ENCODE measurements around the gene AGBL4.

The AGBL4 gene

DNA sequence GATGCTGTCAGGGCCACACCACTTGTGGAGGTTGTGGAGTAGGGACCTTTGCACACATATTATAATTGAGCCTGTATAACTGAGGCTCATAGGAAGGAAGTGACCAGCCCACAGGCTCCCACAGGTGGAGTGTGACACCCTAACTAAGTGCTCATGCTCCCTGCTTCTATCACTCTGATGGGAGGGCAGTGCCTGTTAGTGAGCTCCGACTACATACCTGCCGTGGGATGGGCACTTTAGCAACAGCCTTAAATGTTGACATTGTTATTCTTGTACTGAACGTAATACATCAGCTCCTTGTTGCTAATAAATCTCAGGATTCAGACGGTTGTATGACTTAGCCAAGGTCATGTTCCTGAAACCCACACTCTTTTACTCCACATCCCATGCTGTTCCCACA is 1305.0 kb downstream of the AGBL4 start:
- 0 out of 2 replicates have a peak, but pooled peaks cover 3% of the 10 kb centered on the region for H3K4me1 ChIP-seq (ENCODE audit: insufficient read depth, low read length)
- no peak overlapping the region for H3K9ac ChIP-seq (ENCODE audit: low read depth, low read length)
- H3K4me3 ChIP-seq (ENCODE audit: low read length): no peak overlapping the region
- H3K9me3 ChIP-seq (ENCODE audit: insufficient read depth, low read depth, low read length): no peaks in the 10 kb centered on the region
- H3K36me3 ChIP-seq (ENCODE audit: insufficient read depth, low read length): no peaks in the 10 kb centered on the region
- 90% methylated on average over 4 of the region's 4 CpGs for WGBS
- H3K27me3 ChIP-seq (ENCODE audit: insufficient read depth, low read length): no peaks in the 10 kb centered on the region
- no peak overlapping the region for H3K27ac ChIP-seq (ENCODE audit: low read depth, low read length)

DNA sequence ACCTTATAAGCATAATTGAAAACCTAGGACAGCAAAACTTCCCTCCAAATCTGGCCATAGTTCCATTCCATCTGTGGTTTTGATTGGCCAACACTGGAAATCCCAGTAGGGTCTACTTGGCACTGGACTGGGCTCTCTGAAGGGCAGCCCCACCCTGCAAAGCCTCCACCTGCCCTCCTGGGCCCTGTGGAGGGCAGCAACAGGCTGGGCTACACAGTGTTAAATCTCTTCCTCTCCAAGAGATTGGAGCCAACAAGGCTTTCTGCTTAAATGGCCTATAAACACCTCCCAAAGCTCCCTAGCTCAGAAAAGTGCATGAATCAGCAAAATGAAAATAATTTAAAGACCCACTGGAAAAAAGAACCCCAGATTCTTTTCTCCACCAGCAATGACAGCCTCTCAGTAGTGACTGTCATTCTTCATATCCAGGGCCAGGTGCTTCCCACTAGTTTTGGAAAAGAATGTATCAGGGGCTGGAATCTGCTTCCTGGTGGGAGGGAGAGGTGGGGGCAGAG is 1305.6 kb downstream of the AGBL4 start:
- Histone ChIP-seq H3K9ac (ENCODE audit: low read depth, low read length) (no peak overlapping the region), H3K4me1 (ENCODE audit: insufficient read depth, low read length) (0 out of 2 replicates have a peak, but pooled peaks cover 3% of the 10 kb centered on the region), H3K27ac (ENCODE audit: low read depth, low read length) (no peak overlapping the region), H3K4me3 (ENCODE audit: low read length) (no peak overlapping the region), H3K27me3 (ENCODE audit: insufficient read depth, low read length) (no peaks in the 10 kb centered on the region), H3K36me3 (ENCODE audit: insufficient read depth, low read length) (no peaks in the 10 kb centered on the region), H3K9me3 (ENCODE audit: insufficient read depth, low read depth, low read length) (no peaks in the 10 kb centered on the region)

- H3K27ac ChIP-seq (ENCODE audit: low read depth, low read length): no peak overlapping the region
- no peaks in the 10 kb centered on the region for H3K36me3 ChIP-seq (ENCODE audit: insufficient read depth, low read length)
- H3K4me1 ChIP-seq (ENCODE audit: insufficient read depth, low read length): 0 out of 2 replicates have a peak, but pooled peaks cover 3% of the 10 kb centered on the region
- H3K4me3 ChIP-seq (ENCODE audit: low read length): no peak overlapping the region
- WGBS: 96% methylated on average over 1 of the region's 1 CpG
- H3K9ac ChIP-seq (ENCODE audit: low read depth, low read length): no peak overlapping the region
- H3K27me3 ChIP-seq (ENCODE audit: insufficient read depth, low read length): no peaks in the 10 kb centered on the region
- no peaks in the 10 kb centered on the region for H3K9me3 ChIP-seq (ENCODE audit: insufficient read depth, low read depth, low read length)
Measured at GRCh38 chr1:48717082-48717481, 1306.7 kb downstream of the AGBL4 start.

DNA sequence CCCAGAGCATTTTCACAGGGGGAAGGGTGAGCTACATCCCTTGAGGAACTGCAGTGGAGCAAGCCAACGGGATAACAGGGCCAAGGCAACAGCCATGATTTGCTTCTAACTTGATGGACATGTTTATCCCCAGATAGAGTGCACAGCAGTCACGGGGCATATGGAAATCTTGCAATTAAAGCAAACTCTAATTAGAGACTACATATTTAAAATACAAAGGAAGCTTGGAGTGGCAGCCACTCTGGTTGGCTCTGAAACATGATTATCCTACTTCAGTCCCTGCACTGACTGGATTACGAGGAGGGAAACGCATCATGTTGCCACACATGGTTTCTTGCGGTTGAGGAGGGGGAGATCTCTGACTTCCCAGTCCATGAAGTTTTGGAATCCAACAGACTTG is 1307.8 kb downstream of the AGBL4 start:
- no peak overlapping the region for H3K4me3 ChIP-seq (ENCODE audit: low read length)
- H3K27ac ChIP-seq (ENCODE audit: low read depth, low read length): no peak overlapping the region
- H3K36me3 ChIP-seq (ENCODE audit: insufficient read depth, low read length): no peaks in the 10 kb centered on the region
- no peaks in the 10 kb centered on the region for H3K27me3 ChIP-seq (ENCODE audit: insufficient read depth, low read length)
- H3K4me1 ChIP-seq (ENCODE audit: insufficient read depth, low read length): 0 out of 2 replicates have a peak, but pooled peaks cover 3% of the 10 kb centered on the region
- no peaks in the 10 kb centered on the region for H3K9me3 ChIP-seq (ENCODE audit: insufficient read depth, low read depth, low read length)
- no peak overlapping the region for H3K9ac ChIP-seq (ENCODE audit: low read depth, low read length)
- 92% methylated on average over 5 of the region's 5 CpGs for WGBS

GRCh38 chr1:48710915-48711314 is 1312.8 kb downstream of the AGBL4 start:
- Histone ChIP-seq H3K27me3 (ENCODE audit: insufficient read depth, low read length) (no peaks in the 10 kb centered on the region), H3K4me3 (ENCODE audit: low read length) (no peak overlapping the region), H3K27ac (ENCODE audit: low read depth, low read length) (no peak overlapping the region), H3K9me3 (ENCODE audit: insufficient read depth, low read depth, low read length) (no peaks in the 10 kb centered on the region), H3K36me3 (ENCODE audit: insufficient read depth, low read length) (no peaks in the 10 kb centered on the region), H3K9ac (ENCODE audit: low read depth, low read length) (no peak overlapping the region), H3K4me1 (ENCODE audit: insufficient read depth, low read length) (peaks cover 9% of the 10 kb centered on the region; the same call in 1 of the 2 replicates)
- WGBS: 92% methylated on average over 2 of the region's 2 CpGs

DNA sequence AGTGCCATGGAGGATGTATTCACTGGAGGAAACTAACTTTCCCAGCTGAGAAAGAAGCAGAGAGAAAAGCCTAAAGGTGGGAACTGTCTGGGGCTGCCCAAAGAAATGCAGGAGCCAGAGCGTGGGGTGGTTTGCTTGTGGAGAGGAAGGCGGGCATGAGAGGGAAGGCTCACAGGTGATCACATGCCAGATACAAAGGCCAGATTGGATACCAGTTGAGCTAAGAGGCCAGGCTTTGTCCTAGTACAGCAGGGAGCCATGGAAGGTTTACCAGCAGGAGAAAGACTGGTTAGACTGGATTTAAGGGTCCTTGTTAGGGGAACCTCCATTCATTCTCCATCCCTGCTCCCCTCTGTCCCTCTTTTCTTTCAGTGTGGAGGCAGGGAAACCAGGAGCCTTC is 1313.4 kb downstream of the AGBL4 start:
- peak overlapping the region; percentile 45 for H3K27ac ChIP-seq (ENCODE audit: low read depth, low read length)
- H3K4me1 ChIP-seq (ENCODE audit: insufficient read depth, low read length): peaks cover 9% of the 10 kb centered on the region; the same call in 1 of the 2 replicates
- H3K9me3 ChIP-seq (ENCODE audit: insufficient read depth, low read depth, low read length): no peaks in the 10 kb centered on the region
- H3K9ac ChIP-seq (ENCODE audit: low read depth, low read length): peak overlapping the region; percentile 12; the same call in 1 of the 2 replicates
- H3K4me3 ChIP-seq (ENCODE audit: low read length): no peak overlapping the region
- H3K27me3 ChIP-seq (ENCODE audit: insufficient read depth, low read length): no peaks in the 10 kb centered on the region
- no peaks in the 10 kb centered on the region for H3K36me3 ChIP-seq (ENCODE audit: insufficient read depth, low read length)
- WGBS: 80% methylated on average over 2 of the region's 2 CpGs

GRCh38 chr1:48704736-48705135 is 1319.0 kb downstream of the AGBL4 start:
- WGBS: 93% methylated on average over 6 of the region's 6 CpGs
- H3K4me3 ChIP-seq (ENCODE audit: low read length): no peak overlapping the region
- H3K4me1 ChIP-seq (ENCODE audit: insufficient read depth, low read length): no peaks in the 10 kb centered on the region

GRCh38 chr1:48701445-48701844 is 1322.3 kb downstream of the AGBL4 start:
- no peaks in the 10 kb centered on the region for H3K36me3 ChIP-seq (ENCODE audit: insufficient read depth, low read length)
- 100% methylated on average over 1 of the region's 2 CpGs for WGBS
- H3K27ac ChIP-seq (ENCODE audit: low read depth, low read length): no peak overlapping the region
- H3K9ac ChIP-seq (ENCODE audit: low read depth, low read length): no peak overlapping the region
- no peaks in the 10 kb centered on the region for H3K9me3 ChIP-seq (ENCODE audit: insufficient read depth, low read depth, low read length)
- H3K27me3 ChIP-seq (ENCODE audit: insufficient read depth, low read length): no peaks in the 10 kb centered on the region
- H3K4me1 ChIP-seq (ENCODE audit: insufficient read depth, low read length): no peaks in the 10 kb centered on the region
- H3K4me3 ChIP-seq (ENCODE audit: low read length): no peak overlapping the region

More at GRCh38 chr1:48704736-48705135, 1319.0 kb downstream of the AGBL4 start:
- Histone ChIP-seq H3K27ac (ENCODE audit: low read depth, low read length) (no peak overlapping the region), H3K9ac (ENCODE audit: low read depth, low read length) (no peak overlapping the region), H3K9me3 (ENCODE audit: insufficient read depth, low read depth, low read length) (no peaks in the 10 kb centered on the region), H3K27me3 (ENCODE audit: insufficient read depth, low read length) (no peaks in the 10 kb centered on the region), H3K36me3 (ENCODE audit: insufficient read depth, low read length) (no peaks in the 10 kb centered on the region)

DNA sequence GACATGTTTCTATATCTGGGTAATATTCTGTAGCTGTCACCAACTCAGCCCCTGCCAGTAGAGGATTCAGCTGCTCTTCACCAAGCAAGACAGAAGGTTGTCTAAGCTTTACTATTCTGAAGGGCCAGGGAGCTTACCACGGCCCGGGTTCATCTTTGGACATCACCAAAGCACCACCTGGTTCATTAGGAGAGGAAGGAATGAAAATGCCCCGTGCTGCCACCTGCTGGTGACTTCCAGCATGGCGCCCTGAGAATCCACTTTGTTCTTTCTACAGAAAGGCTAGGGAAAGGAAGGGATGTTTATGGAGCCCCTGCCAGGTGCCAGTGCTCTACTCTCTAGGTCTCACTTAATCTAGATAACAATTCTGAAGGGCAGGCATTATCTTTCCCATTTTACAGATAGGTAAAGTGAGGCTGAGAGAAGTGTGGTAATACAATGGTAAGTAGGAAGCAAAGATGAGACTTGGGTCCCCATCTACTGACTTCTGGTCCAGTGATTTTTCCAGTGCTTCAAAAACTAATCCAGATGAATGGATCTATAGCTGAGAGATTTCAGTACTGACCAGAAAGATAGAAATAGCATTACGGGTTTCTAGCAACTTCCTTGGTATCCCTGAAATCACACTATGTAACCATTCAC is 1326.6 kb downstream of the AGBL4 start:
- no peaks in the 10 kb centered on the region for H3K9me3 ChIP-seq (ENCODE audit: insufficient read depth, low read depth, low read length)
- H3K36me3 ChIP-seq (ENCODE audit: insufficient read depth, low read length): no peaks in the 10 kb centered on the region
- 39% methylated on average over 5 of the region's 5 CpGs for WGBS
- no peaks in the 10 kb centered on the region for H3K4me1 ChIP-seq (ENCODE audit: insufficient read depth, low read length)
- H3K4me3 ChIP-seq (ENCODE audit: low read length): no peak overlapping the region
- H3K9ac ChIP-seq (ENCODE audit: low read depth, low read length): no peak overlapping the region
- no peak overlapping the region for H3K27ac ChIP-seq (ENCODE audit: low read depth, low read length)
- H3K27me3 ChIP-seq (ENCODE audit: insufficient read depth, low read length): no peaks in the 10 kb centered on the region

- no peaks in the 10 kb centered on the region for H3K4me1 ChIP-seq (ENCODE audit: insufficient read depth, low read length)
- H3K9me3 ChIP-seq (ENCODE audit: insufficient read depth, low read depth, low read length): no peaks in the 10 kb centered on the region
- H3K27ac ChIP-seq (ENCODE audit: low read depth, low read length): no peak overlapping the region
- H3K9ac ChIP-seq (ENCODE audit: low read depth, low read length): no peak overlapping the region
- no peak overlapping the region for H3K4me3 ChIP-seq (ENCODE audit: low read length)
- no peaks in the 10 kb centered on the region for H3K36me3 ChIP-seq (ENCODE audit: insufficient read depth, low read length)
- H3K27me3 ChIP-seq (ENCODE audit: insufficient read depth, low read length): no peaks in the 10 kb centered on the region
- 89% methylated on average over 2 of the region's 2 CpGs for WGBS
Measured at GRCh38 chr1:48695161-48695560, 1328.6 kb downstream of the AGBL4 start.

DNA sequence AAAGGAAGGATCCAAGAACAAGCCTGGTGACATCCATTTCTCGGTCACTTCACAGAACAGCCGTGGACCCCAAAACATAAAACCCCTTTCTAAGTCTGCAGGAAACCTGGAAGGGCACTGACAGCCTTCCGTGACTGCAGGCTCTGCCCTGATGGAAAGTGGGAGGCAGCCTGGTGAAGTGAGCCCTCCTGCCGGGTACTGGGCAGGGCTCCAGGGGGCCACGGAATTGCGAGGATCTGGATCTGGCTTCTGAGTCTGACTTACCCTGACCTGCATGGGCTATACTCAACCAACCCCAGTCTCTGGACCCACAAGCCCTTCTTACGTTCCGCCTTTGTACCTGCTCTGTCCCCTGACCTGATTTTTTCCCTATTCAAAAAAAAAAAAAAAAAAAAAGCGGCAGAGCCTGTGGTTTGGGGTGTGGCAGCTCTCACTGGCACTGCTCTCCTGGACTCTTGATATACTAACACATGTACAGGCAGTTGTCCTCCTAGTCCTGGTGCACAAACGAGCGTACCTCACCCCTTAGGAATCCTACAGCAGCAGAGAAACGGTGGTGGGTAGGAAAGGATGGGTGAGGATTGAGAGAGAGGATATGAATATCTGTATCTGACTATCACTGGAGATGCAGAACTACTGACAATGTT is 1330.0 kb downstream of the AGBL4 start:
- H3K27me3 ChIP-seq (ENCODE audit: insufficient read depth, low read length): no peaks in the 10 kb centered on the region
- H3K27ac ChIP-seq (ENCODE audit: low read depth, low read length): no peak overlapping the region
- H3K4me1 ChIP-seq (ENCODE audit: insufficient read depth, low read length): no peaks in the 10 kb centered on the region
- no peaks in the 10 kb centered on the region for H3K36me3 ChIP-seq (ENCODE audit: insufficient read depth, low read length)
- no peak overlapping the region for H3K9ac ChIP-seq (ENCODE audit: low read depth, low read length)
- no peak overlapping the region for H3K4me3 ChIP-seq (ENCODE audit: low read length)
- 84% methylated on average over 11 of the region's 12 CpGs for WGBS
- no peaks in the 10 kb centered on the region for H3K9me3 ChIP-seq (ENCODE audit: insufficient read depth, low read depth, low read length)
